HepG2 (cell line): ENCODE measurements around the gene DGCR6L. TPM values are rescaled to one million over a fixed set of nuclear protein-coding genes. Genes with fewer than 3 reads are reported as not detected.
"Not testable (repeated sequence)": the region's sequence is repeated elsewhere in the genome, so short reads cannot be mapped to it uniquely, and the experiment has no call there.

Experiments
- ATAC-seq: fragments of 200-7000 bp; cut with Tn5 transposase; 3 replicates; pipeline ENCODE4 v1.9.1; 2020; ENCODE audit warnings: mild to moderate bottlenecking, moderate library complexity
- BruUV-seq: library from RNA; stranded (reverse); fragments of 400-500 nt; replicated peaks from 2 replicates; lab custom pipeline; 2021; lab: Mats Ljungman, UMichigan
- CTCF ChIA-PET: fragments of 300-600 bp; formaldehyde crosslinking; extraction: SDS; loops from one replicate; lab custom pipeline; 2021; ENCODE audit warnings: low total read pairs, inconsistent platforms, low intra/inter-chr PET ratio; lab: Yijun Ruan, JAX
- POLR2A ChIA-PET: fragments of 350-600 bp; sonication (Branson Sonifier 250); formaldehyde crosslinking; loops from one replicate; lab custom pipeline; 2020; ENCODE audit warnings: antibody characterized with exemption, inconsistent platforms; lab: Yijun Ruan, JAX
- DNase-seq: peaks from one replicate; pipeline ENCODE4 v3.0.0-alpha.2; 2015; ENCODE audit warnings: low spot score
- FAIRE-seq: peaks from 3 replicates; lab custom pipeline; 2011; peaks lifted over from hg19 to GRCh38; lab: Jason Lieb, UNC
- H2AFZ ChIP-seq: one replicate; pipeline ENCODE4 v1.6.1; 2011; ENCODE audit warnings: low read length, inconsistent platforms
- H3K27ac ChIP-seq: fragments of 300-600 bp; 3 replicates; pipeline ENCODE4 v1.8.0; 2011; ENCODE audit warnings: mixed run types, mild to moderate bottlenecking, mixed read lengths, low read length, inconsistent platforms; ENCODE audit not compliant: insufficient read depth; ENCODE audit errors: extremely low read length
- H3K27me3 ChIP-seq, 2 experiments: fragments of 200-600 bp in 1 of 2; 2 replicates in 1 of 2; 3 replicates in 1 of 2; pipeline versions ENCODE4 v1.6.0 to v1.8.0; 2011; ENCODE audit warnings: low read length in 2 of 2, mild to moderate bottlenecking in 2 of 2, moderate library complexity in 2 of 2, inconsistent platforms in 1 of 2; ENCODE audit not compliant: insufficient read depth in 2 of 2, control insufficient read depth in 1 of 2
- H3K36me3 ChIP-seq, 2 experiments: fragments of 200-600 bp in 1 of 2; replicated peaks in 1 of 2; 2 replicates in 1 of 2; 3 replicates in 1 of 2; pipeline versions ENCODE4 v1.5.1 to v1.8.0; 2011; ENCODE audit warnings: low read length in 2 of 2, inconsistent platforms in 1 of 2; ENCODE audit not compliant: insufficient read depth in 2 of 2, control insufficient read depth in 1 of 2
- H3K4me1 ChIP-seq: 2 replicates; pipeline ENCODE4 v1.5.1; 2012; ENCODE audit warnings: low read length, inconsistent platforms; ENCODE audit not compliant: insufficient read depth
- H3K4me2 ChIP-seq: 2 replicates; pipeline ENCODE4 v1.6.0; 2011; ENCODE audit warnings: low read depth, low read length, inconsistent platforms
- H3K4me3 ChIP-seq, 3 experiments: fragments of 200-600 bp in 1 of 3; sonication (generic), shearing (Covaris generic) in 1 of 3; replicated peaks in 1 of 3; 2 replicates each; pipeline ENCODE4 v1.5.1; 2011 to 2016; ENCODE audit warnings: low read length in 3 of 3, inconsistent platforms in 2 of 3, low read depth in 2 of 3, mild to moderate bottlenecking in 2 of 3, control low read depth in 1 of 3, mixed read lengths in 1 of 3; ENCODE audit not compliant: insufficient read depth in 1 of 3
- H3K79me2 ChIP-seq: one replicate; pipeline ENCODE4 v1.6.1; 2011; ENCODE audit warnings: low read length, inconsistent platforms; ENCODE audit not compliant: insufficient read depth
- H3K9ac ChIP-seq: 2 replicates; pipeline ENCODE4 v1.6.0; 2011; ENCODE audit warnings: mild to moderate bottlenecking, low read depth, low read length, inconsistent platforms; ENCODE audit not compliant: insufficient read depth
- H3K9me3 ChIP-seq: 2 replicates; pipeline ENCODE4 v1.5.1; 2012; ENCODE audit warnings: mild to moderate bottlenecking, low read length
- H4K20me1 ChIP-seq: 2 replicates; pipeline ENCODE4 v1.6.0; 2011; ENCODE audit warnings: inconsistent platforms, mild to moderate bottlenecking, low read length, moderate library complexity; ENCODE audit not compliant: insufficient read depth
- WGBS: methylation state at CpG from one replicate; pipeline ENCODE4 v1.1.6; 2017; ENCODE audit warnings: low lambda C conversion rate; 5-methylcytosine and 5-hydroxymethylcytosine counted together
- in situ Hi-C: cut with HindIII; loops from 2 replicates; pipeline ENCODE4 v1.10.0; 2017; ENCODE audit warnings: low pct_unique_long_range_greater_than_20kb; ENCODE audit not compliant: extremely low pct_ligation_motif_present
- intact Hi-C: fragments of 100-400 bp; cut with micrococcal nuclease; formaldehyde crosslinking; loops from one replicate; pipeline ENCODE4 v1.10.0; 2022; ENCODE audit not compliant: unreplicated experiment
- polyA plus RNA-seq, 8 experiments: library from polyadenylated mRNA; depleted of rRNA in 3 of 8; stranded (reverse) in 7 of 8; unstranded in 1 of 8; fragments of >200 nt; fragmentation: Illumina TruSeq in 4 of 8; extraction: Trizol in 4 of 8; gene quantifications; 2 replicates each; pipeline versions ENCODE4 v1.2.1 to v1.2.3, GENCODE V29; 2011 to 2016; ENCODE audit warnings: low read depth in 4 of 8, missing spikeins in 1 of 8, mixed read lengths in 1 of 8; ENCODE audit not compliant: insufficient read depth in 1 of 8
- total RNA-seq, 5 experiments: library from RNA; depleted of rRNA; stranded (reverse); fragments of >200 nt; fragmentation: Illumina TruSeq; extraction: Trizol; gene quantifications; 2 replicates each; pipeline ENCODE4 v1.2.3, GENCODE V29; 2016; ENCODE audit warnings: low read depth in 1 of 5

The DGCR6L gene
- total and polyA plus RNA-seq, 2 of the 13 experiments (the other 11 are each of a cell fraction or from before 2014, with no cell fraction given), result 17.5 to 35.3 TPM

DNA sequence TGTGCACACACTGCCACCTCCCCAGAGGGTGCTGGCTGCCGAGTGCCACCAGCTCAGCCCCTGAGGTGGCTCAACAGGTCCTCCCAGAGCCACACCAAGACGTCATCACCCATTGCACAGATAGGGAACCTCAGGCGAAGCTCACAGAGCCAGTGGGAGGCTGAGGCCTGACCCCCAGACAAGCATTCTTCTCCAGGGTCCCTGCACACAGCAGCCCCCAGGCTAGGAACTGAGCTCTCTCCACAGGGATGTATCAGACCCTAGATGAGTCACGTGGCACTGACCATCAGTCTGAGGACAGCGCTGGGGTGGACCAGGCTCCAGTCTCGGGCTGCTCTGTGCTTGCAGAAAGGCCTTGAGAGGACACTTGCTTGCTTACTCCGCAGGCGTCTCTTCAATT is 50.2 kb downstream of the DGCR6L start:
- H3K4me2 ChIP-seq, result not testable (repeated sequence)

DNA sequence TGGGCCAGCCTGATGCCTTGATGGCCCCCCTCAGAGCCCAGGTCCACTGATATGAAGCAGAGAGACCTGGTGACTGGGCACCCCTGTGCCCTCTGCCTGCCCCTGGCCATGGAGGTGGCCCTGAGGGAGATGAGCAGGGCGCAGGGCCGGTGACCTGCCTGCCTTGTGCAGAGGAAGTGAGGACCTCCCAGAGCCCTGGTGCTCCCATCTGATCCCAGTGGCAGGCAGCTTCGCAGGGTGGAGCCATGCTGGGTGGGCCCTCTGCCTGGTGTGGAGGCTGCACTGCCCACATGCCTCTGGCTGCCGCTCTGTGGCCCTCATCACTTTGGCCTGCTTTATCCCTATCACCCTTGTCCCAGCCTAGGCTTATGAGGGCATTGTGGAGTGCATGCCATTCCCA is 50.7 kb downstream of the DGCR6L start:
- H3K9ac ChIP-seq, FAIRE-seq, ATAC-seq, H3K9me3 ChIP-seq, DNase-seq, H2AFZ ChIP-seq, H4K20me1 ChIP-seq, H3K4me3 ChIP-seq, H3K79me2 ChIP-seq, BruUV-seq, H3K27ac ChIP-seq, H3K36me3 ChIP-seq, in situ Hi-C loops, H3K4me2 ChIP-seq, CTCF ChIA-PET: not testable (repeated sequence)
- POLR2A ChIA-PET, result interaction anchor here (0.8 kb wide), 1 partner anchor 51 kb away, joined by 3 read pairs; the partner anchor contains the start of gene DGCR6L
- intact Hi-C loops, result loop anchor here (10.0 kb wide), 1 partner anchor 924 kb away; no protein-coding TSS in a partner anchor
- WGBS, result no CpG with 5 or more reads among the region's 4 CpGs
- Histone ChIP-seq H3K4me1 (peaks cover 16% of the 10 kb centered on the region), H3K27me3 (peaks cover 9 to 53% of the 10 kb centered on the region in 2 experiments)

More for the DNA sequence above, 50.2 kb downstream of the DGCR6L start:
- peaks cover 9 to 52% of the 10 kb centered on the region in 2 experiments for H3K27me3 ChIP-seq
- BruUV-seq, H3K36me3 ChIP-seq, H3K27ac ChIP-seq, CTCF ChIA-PET, H3K79me2 ChIP-seq, DNase-seq, H4K20me1 ChIP-seq, FAIRE-seq, ATAC-seq, H3K9me3 ChIP-seq, H3K4me3 ChIP-seq, H2AFZ ChIP-seq, in situ Hi-C loops, H3K9ac ChIP-seq: not testable (repeated sequence)
- peaks cover 11% of the 10 kb centered on the region for H3K4me1 ChIP-seq
- POLR2A ChIA-PET, result interaction anchor here (0.8 kb wide), 1 partner anchor 50 kb away, joined by 3 read pairs; the partner anchor contains the start of gene DGCR6L
- intact Hi-C loops, result loop anchor here (10.0 kb wide), 1 partner anchor 925 kb away; no protein-coding TSS in a partner anchor
- WGBS, result 7% methylated on average over 4 of the region's 8 CpGs
